Coronary artery (tissue), 2 donors: ENCODE data around the gene IKZF1.

Source experiments
- DNase-seq: peaks from one replicate; pipeline ENCODE4 v3.0.0-alpha.2; 2017; ENCODE audit warnings: low spot score
- H3K27ac ChIP-seq, 2 donors: fragments of 200-600 bp; sonication (generic); one replicate each; pipeline ENCODE4 v1.5.1; 2016 to 2019
- H3K4me3 ChIP-seq: fragments of 200-600 bp; sonication (generic); 2 replicates; pipeline ENCODE4 v1.5.1; 2016; ENCODE audit warnings: mild to moderate bottlenecking, moderate library complexity
- TF ChIP-seq, protein P1 (sequence below): fragments of 200-600 bp; sonication (generic); IDR thresholded peaks from one replicate; pipeline ENCODE4 v1.5.1; 2019; ENCODE audit warnings: antibody characterized with exemption

IKZF1 gene

DNA sequence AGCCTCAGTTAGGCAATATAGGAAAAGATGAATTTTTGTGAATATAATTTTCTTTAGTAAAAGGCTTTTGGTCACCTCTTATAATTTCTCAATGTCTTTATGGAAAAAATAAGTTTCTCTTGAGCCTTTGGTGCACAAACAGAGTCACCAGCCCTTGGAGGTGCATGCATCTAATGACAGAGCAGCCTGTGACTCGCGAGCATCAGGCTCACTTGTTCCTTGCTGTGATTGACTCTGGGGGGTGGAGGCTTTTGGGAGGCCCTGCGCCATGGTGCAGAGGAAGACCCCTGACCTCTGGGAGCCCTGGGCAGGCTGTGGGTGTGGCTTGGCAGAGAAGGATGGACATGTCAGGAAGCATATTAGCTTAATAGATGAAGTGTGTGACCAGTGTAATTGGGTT, 85.4 kb downstream of the IKZF1 start:
- no peak for DNase-seq
- H3K27ac ChIP-seq, result no peak overlapping the region
- TF ChIP-seq, protein P1, sequence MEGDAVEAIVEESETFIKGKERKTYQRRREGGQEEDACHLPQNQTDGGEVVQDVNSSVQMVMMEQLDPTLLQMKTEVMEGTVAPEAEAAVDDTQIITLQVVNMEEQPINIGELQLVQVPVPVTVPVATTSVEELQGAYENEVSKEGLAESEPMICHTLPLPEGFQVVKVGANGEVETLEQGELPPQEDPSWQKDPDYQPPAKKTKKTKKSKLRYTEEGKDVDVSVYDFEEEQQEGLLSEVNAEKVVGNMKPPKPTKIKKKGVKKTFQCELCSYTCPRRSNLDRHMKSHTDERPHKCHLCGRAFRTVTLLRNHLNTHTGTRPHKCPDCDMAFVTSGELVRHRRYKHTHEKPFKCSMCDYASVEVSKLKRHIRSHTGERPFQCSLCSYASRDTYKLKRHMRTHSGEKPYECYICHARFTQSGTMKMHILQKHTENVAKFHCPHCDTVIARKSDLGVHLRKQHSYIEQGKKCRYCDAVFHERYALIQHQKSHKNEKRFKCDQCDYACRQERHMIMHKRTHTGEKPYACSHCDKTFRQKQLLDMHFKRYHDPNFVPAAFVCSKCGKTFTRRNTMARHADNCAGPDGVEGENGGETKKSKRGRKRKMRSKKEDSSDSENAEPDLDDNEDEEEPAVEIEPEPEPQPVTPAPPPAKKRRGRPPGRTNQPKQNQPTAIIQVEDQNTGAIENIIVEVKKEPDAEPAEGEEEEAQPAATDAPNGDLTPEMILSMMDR, result no peak
- H3K4me3 ChIP-seq, result no peak overlapping the region

DNA sequence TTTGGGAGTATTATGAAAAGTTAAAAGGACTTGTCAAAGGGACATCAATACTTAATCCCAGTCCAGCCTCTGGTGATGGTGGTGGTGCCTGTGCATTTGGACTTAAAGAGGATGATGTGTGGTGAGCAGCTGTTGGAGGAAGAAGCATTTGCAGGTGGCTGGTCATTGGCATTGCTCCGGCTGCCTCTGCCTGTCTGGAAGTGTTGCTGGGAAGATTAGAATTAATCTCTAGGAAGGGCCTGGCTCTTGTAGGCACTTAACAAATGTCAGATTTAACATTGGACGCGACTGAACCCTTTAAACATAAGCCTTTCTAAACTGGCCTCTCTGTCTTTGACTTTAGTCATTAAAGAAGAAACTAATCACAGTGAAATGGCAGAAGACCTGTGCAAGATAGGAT, 86.9 kb downstream of the IKZF1 start:
- TF ChIP-seq, protein P1, result no peak
- Histone ChIP-seq H3K4me3 (no peak overlapping the region), H3K27ac (no peak overlapping the region)
- DNase-seq, result no peak

DNA sequence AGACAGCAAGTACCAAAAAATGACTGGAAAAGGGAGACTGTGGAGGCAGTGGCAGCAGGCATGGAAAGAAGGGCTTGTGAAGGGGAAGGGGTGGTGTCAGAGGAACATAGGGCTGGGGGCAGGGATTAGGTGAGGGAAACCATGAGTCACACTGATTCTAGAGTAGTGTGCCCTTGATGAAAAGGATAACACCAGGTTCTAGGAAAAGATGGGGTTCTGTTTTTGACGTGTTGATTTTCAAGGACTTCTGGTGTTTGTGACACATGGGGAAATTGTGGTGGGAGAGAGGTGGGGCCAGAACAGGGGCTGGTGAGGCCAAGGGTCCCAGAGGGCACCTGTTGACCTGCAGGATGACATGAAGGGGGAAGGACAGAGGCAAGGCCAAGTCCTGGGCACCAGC, 88.6 kb downstream of the IKZF1 start:
- DNase-seq, result no peak
- no peak overlapping the region for H3K27ac ChIP-seq
- TF ChIP-seq, protein P1, result no peak
- no peak overlapping the region for H3K4me3 ChIP-seq

DNA sequence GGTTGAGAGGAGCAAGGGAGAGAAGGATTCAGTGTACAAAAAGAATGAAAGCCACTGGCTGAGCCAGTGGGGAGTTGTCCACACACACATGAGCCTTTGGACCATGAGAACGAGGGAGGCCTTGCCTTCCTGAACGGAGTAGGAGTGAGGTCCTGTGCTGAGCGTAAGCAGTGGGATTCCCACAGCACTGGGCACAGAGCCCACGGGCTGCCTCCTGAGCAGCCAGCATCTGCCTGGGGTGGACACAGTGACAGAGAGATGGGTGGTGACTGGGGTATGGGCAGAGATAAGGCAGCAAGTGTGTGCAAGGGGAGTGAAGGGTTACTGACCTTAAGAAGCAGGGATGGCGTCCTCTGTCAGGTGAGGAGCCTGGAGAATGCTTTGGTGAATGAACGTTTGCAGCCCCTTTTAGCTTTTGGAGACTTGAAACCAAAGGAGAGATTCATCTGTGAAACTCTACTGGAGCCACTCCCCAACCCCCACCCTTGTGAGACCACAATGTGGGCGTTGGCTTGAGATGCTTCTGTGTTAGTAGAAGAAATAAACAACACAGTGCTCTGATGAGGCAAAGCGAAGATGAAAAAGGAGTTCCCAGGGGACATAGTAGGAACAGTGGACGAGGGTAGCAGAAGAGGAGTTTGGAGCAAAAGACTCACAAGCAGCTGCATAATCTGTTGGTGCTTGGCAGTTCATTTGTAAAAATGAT, 89.2 kb downstream of the IKZF1 start:
- TF ChIP-seq, protein P1, result no peak
- no peak overlapping the region for H3K27ac ChIP-seq
- H3K4me3 ChIP-seq, result no peak overlapping the region
- DNase-seq, result no peak

DNA sequence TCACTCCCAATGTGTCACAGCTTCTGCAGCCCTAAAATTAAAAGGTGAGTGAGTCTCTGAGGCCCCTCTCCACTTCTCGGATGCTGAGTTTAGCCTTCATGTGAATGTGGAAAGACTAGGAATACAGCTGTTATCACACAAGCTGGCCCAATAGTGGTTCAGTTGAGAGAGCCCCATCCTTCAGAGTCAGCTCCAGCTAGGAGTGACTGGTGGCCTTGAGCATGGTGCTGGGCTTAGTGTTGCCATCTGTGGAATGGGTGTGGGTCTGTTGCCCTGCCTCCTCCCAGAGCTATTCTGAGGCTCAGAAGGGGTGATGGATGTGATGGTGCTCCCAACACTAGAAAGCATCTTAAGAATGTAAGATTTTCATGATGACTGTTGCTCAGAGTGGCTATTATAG, 89.8 kb downstream of the IKZF1 start:
- no peak for DNase-seq
- Histone ChIP-seq H3K4me3 (no peak overlapping the region), H3K27ac (no peak overlapping the region)
- TF ChIP-seq, protein P1, result no peak

DNA sequence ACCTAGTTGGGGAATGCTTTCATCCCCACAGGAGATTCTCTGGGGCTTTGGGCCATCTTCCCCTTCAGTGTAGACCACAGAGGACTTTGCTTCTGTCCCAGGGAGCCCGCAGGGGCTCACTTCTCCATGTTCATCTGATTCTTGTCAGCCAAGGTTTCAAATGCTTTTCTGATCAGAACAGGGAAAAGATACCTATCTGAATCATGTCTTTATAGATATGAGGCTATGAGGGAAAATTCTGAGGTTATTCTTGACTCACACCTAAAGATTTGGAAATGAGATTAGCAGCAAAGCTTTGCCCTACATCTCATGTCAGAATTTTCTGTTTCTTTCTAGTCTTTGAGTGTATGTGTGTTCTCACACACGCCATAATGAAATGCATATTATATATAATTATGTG, 92.3 kb downstream of the IKZF1 start:
- no peak for DNase-seq
- H3K27ac ChIP-seq, result no peak overlapping the region
- TF ChIP-seq, protein P1, result no peak
- no peak overlapping the region for H3K4me3 ChIP-seq

DNA sequence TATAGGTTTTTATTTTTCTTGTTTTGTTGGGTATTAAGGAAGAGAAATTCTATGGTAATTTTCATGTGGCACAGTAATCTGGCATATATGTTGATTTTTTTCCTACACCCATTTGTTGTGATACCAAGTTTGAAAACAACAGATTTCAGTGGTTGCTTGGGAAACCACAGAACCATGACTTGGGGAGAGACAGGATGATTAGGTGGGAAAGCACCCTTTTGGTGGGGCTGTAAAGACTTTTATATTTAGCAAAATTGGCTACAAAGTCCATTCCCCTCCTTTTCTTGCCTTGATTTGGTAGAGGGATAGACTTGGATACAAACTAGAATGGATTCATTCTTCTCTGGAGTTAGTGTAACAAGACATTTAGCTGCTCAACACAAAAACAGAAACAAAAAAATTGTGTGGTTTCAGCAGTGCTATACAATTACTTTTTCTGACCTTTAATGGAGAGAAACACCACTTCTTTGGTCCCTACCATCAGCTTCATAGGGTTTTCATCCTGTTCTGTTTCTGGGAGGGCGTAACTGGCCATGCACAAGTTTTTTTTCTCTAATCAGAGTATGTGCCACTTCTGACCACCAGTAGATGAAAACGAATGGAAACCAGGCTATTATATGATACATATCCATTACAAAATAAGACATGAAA, 92.9 kb downstream of the IKZF1 start:
- TF ChIP-seq, protein P1, result no peak
- Histone ChIP-seq H3K27ac (no peak overlapping the region), H3K4me3 (no peak overlapping the region)
- DNase-seq, result no peak
